ENCODE measurements around the gene GBX2. TPM values are rescaled to one million over a fixed set of nuclear protein-coding genes. Genes with fewer than 3 reads are reported as not detected.

GBX2 gene
- total and polyA plus RNA-seq, 9 of the 15 experiments (the other 6 are each of a cell fraction or from before 2014, with no cell fraction given), result 0.03 to 0.53 (median 0.27) TPM; not detected in 1

- CTCF ChIA-PET (ENCODE audit: low intra/inter-chr PET ratio), result no interaction called here
Observed at GRCh38 chr2:236215196-236215595, 47.0 kb upstream of the GBX2 start.

More at GRCh38 chr2:236215196-236215595, 47.0 kb upstream of the GBX2 start:
- Histone ChIP-seq H2AFZ (ENCODE audit: low read depth, low read length) (no peak overlapping the region), H3K79me2 (ENCODE audit: control insufficient read depth, insufficient read depth, low read length) (no peaks in the 10 kb centered on the region), H4K20me1 (replicated peaks; ENCODE audit: control insufficient read depth, insufficient read depth, low read length) (no peaks in the 10 kb centered on the region), H3K27me3 (ENCODE audit: control insufficient read depth in 2 of 2, insufficient read depth in 2 of 2, low read length in 2 of 2) (peaks cover 0 to 28% of the 10 kb centered on the region in 2 experiments; a peak in 2 of 5 replicates), H3K4me2 (ENCODE audit: insufficient read depth, low read length) (no peak overlapping the region), H3K4me3 (no peak overlapping the region), H3K9me1 (ENCODE audit: control insufficient read depth, insufficient read depth, low read length) (no peaks in the 10 kb centered on the region), H3K4me1 (replicated peaks in 1 of 2; ENCODE audit: control insufficient read depth in 2 of 2, insufficient read depth in 2 of 2, low read length in 2 of 2) (no peaks in the 10 kb centered on the region), H3K9ac (ENCODE audit: insufficient read depth in 1 of 2, low read depth in 2 of 2, low read length in 2 of 2) (no peak overlapping the region), H3K27ac (ENCODE audit: extremely low read depth, low read depth, low read length) (no peak overlapping the region), H3K9me3 (replicated peaks; ENCODE audit: control insufficient read depth, insufficient read depth, low read depth, low read length) (no peaks in the 10 kb centered on the region), H3K36me3 (ENCODE audit: control insufficient read depth, insufficient read depth, low read length) (no peaks in the 10 kb centered on the region)
- TF ChIP-seq ZC3H8 (IDR thresholded peaks at IDR 0.05) (no peak), ZNF134 (CRISPR knock-in tag; conservative IDR thresholded peaks at IDR 0.05) (no peak), ATF7 (IDR thresholded peaks at IDR 0.05) (no peak), BCOR (IDR thresholded peaks at IDR 0.05) (no peak), ZNF766 (CRISPR knock-in tag; conservative IDR thresholded peaks at IDR 0.05) (no peak), KLF1 (tag; IDR thresholded peaks at IDR 0.05) (no peak), MEIS2 (IDR thresholded peaks at IDR 0.05; ENCODE audit: partially characterized antibody) (no peak), KDM2B (CRISPR knock-in tag; IDR thresholded peaks at IDR 0.05) (no peak), ZNF253 (CRISPR knock-in tag; conservative IDR thresholded peaks at IDR 0.05) (no peak), ZNF717 (CRISPR knock-in tag; IDR thresholded peaks at IDR 0.05) (no peak), HNRNPL (IDR thresholded peaks at IDR 0.05; ENCODE audit: low read depth, low read length) (no peak), ZNF277 (CRISPR knock-in tag; IDR thresholded peaks at IDR 0.05; ENCODE audit: borderline replicate concordance) (no peak), PBX2 (CRISPR knock-in tag; IDR thresholded peaks at IDR 0.05; ENCODE audit: low read depth) (no peak), PBX2 (tag; conservative IDR thresholded peaks at IDR 0.05; ENCODE audit: low read depth) (no peak), PPARD (CRISPR knock-in tag; IDR thresholded peaks at IDR 0.05) (no peak), MECOM (CRISPR knock-in tag; IDR thresholded peaks at IDR 0.05) (no peak), RNF219 (CRISPR knock-in tag; IDR thresholded peaks at IDR 0.05) (no peak), SMARCE1 (IDR thresholded peaks at IDR 0.05) (no peak), DPF2 (IDR thresholded peaks at IDR 0.05) (no peak), ESRRA (IDR thresholded peaks at IDR 0.05; ENCODE audit: borderline replicate concordance, low read depth) (no peak)
- POLR2A ChIA-PET, result interaction anchor here (0.6 kb wide), 2 partner anchors 194 to 400 kb away, joined by 3 to 4 read pairs; no protein-coding TSS in a partner anchor
- in situ Hi-C loops (cut with MboI), result no loop called here
- no peak for DNase-seq (ENCODE audit: extremely low read depth in 1 of 4, low spot score in 3 of 4)
- no peak for ATAC-seq
- WGBS (ENCODE audit: insufficient coverage, low coverage, missing lambda C conversion rate), result 0% methylated on average over 4 of the region's 6 CpGs
- FAIRE-seq, result no peak
- intact Hi-C loops (cut with micrococcal nuclease), result no loop called here
- no TSS peak for BruUV-seq (replicated peaks)

Measured in K562 (cell line).